Retinal pigment epithelial cell (primary cell): ENCODE measurements around the gene QRICH2.
"Not testable (repeated sequence)": the region's sequence is repeated elsewhere in the genome, so short reads cannot be mapped to it uniquely, and the experiment has no call there.

Experiments used
- DNase-seq: peaks from one replicate; pipeline ENCODE4 v3.0.0-alpha.2; 2010; ENCODE audit warnings: low read depth
- H3K4me3 ChIP-seq: 2 replicates; pipeline ENCODE4 v1.5.1; 2011; ENCODE audit warnings: mild to moderate bottlenecking, low read length, control low read depth, moderate library complexity
- CTCF ChIP-seq: conservative IDR thresholded peaks from 2 replicates; pipeline ENCODE4 v1.5.1; 2011; ENCODE audit warnings: low read depth, low read length, control low read depth, inconsistent platforms

QRICH2 gene

GRCh38 chr17:76246080-76247066 lies 61.7 kb downstream of the QRICH2 start:
- DNase-seq = no peak
- H3K4me3 ChIP-seq = no peak overlapping the region

GRCh38 chr17:76244721-76245120 lies 63.4 kb downstream of the QRICH2 start:
- not testable (repeated sequence) for H3K4me3 ChIP-seq, DNase-seq

More at GRCh38 chr17:76246080-76247066, 61.7 kb downstream of the QRICH2 start:
- no peak for TF ChIP-seq CTCF

- no peak for TF ChIP-seq CTCF
- no peak for DNase-seq
- no peak overlapping the region for H3K4me3 ChIP-seq
Observed at GRCh38 chr17:76243826-76244679, 64.0 kb downstream of the QRICH2 start.

GRCh38 chr17:76241691-76242255 lies 66.3 kb downstream of the QRICH2 start:
- H3K4me3 ChIP-seq = no peak overlapping the region
- no peak for TF ChIP-seq CTCF
- no peak for DNase-seq

GRCh38 chr17:76241204-76241538 lies 66.9 kb downstream of the QRICH2 start:
- DNase-seq = no peak
- no peak for TF ChIP-seq CTCF
- H3K4me3 ChIP-seq = peak overlapping the region; percentile 60

- no peak for DNase-seq
- no peak for TF ChIP-seq CTCF
- H3K4me3 ChIP-seq = peak within 1 kb of the TSS; percentile 60
Observed at GRCh38 chr17:76240461-76241203, 67.4 kb downstream of the QRICH2 start, which contains the start of gene RNF157. RNF157 (minus strand) TSS chr17:76240493; CDS start chr17:76240240, 253 bp downstream.
